ENCODE data around the gene KLF13.

- TF ChIP-seq, protein P1, sequence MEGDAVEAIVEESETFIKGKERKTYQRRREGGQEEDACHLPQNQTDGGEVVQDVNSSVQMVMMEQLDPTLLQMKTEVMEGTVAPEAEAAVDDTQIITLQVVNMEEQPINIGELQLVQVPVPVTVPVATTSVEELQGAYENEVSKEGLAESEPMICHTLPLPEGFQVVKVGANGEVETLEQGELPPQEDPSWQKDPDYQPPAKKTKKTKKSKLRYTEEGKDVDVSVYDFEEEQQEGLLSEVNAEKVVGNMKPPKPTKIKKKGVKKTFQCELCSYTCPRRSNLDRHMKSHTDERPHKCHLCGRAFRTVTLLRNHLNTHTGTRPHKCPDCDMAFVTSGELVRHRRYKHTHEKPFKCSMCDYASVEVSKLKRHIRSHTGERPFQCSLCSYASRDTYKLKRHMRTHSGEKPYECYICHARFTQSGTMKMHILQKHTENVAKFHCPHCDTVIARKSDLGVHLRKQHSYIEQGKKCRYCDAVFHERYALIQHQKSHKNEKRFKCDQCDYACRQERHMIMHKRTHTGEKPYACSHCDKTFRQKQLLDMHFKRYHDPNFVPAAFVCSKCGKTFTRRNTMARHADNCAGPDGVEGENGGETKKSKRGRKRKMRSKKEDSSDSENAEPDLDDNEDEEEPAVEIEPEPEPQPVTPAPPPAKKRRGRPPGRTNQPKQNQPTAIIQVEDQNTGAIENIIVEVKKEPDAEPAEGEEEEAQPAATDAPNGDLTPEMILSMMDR (IDR thresholded peaks at IDR 0.05; ENCODE audit: low read length) = no peak
- TF ChIP-seq EZH2 (IDR thresholded peaks at IDR 0.05; ENCODE audit: borderline replicate concordance, low read length) = no peak
Observed at GRCh38 chr15:31308185-31308639, 18.4 kb upstream of the KLF13 start.

Measured in OCI-LY1 (cell line).